K562 (cell line): ENCODE results near the gene PLXND1. TPM values are rescaled to one million over a fixed set of nuclear protein-coding genes. Genes with fewer than 3 reads are reported as not detected.
A peak's percentile ranks its signal among the peaks of the same experiment; 100 is the strongest.

ENCODE experiments used
- ATAC-seq: fragments of 200-7000 bp; cut with Tn5 transposase; 3 replicates; pipeline ENCODE4 v1.9.1; 2020; ENCODE audit warnings: moderate library complexity
- BruUV-seq: library from RNA; stranded (reverse); fragments of 400-500 nt; replicated peaks from 2 replicates; lab custom pipeline; 2021; lab: Mats Ljungman, UMichigan
- CTCF ChIA-PET: fragments of 300-600 bp; formaldehyde crosslinking; extraction: SDS; loops from one replicate; lab custom pipeline; 2021; ENCODE audit warnings: low intra/inter-chr PET ratio; lab: Yijun Ruan, JAX
- POLR2A ChIA-PET: fragments of 300-600, 350-650 bp; sonication (Branson Sonifier 250); formaldehyde crosslinking; extraction: SDS; loops from one replicate; lab custom pipeline; 2021; ENCODE audit warnings: antibody characterized with exemption, inconsistent platforms; lab: Yijun Ruan, JAX
- DNase-seq, 4 experiments: peaks; one replicate each; pipeline versions ENCODE4 v3.0.0 to v3.0.0-alpha.2; 2011 to 2018; ENCODE audit warnings: low spot score in 3 of 4, mixed read lengths in 3 of 4; ENCODE audit errors: extremely low read depth in 1 of 4
- FAIRE-seq: peaks from 2 replicates; lab custom pipeline; 2011; peaks lifted over from hg19 to GRCh38; lab: Jason Lieb, UNC
- H2AFZ ChIP-seq: 2 replicates; pipeline ENCODE4 v1.6.0; 2011; ENCODE audit warnings: low read depth, low read length, control low read depth, inconsistent platforms
- H3K27ac ChIP-seq: fragments of 200-600 bp; 3 replicates; pipeline ENCODE4 v1.8.0; 2011; ENCODE audit warnings: low read depth, mild to moderate bottlenecking, control low read depth, inconsistent platforms, low read length, moderate library complexity, mixed read lengths; ENCODE audit errors: extremely low read depth
- H3K27me3 ChIP-seq, 2 experiments: fragments of 300-600 bp in 1 of 2; 2 replicates in 1 of 2; 3 replicates in 1 of 2; pipeline versions ENCODE4 v1.6.0 to v1.8.0; 2011; ENCODE audit warnings: inconsistent platforms in 2 of 2, low read length in 2 of 2, mild to moderate bottlenecking in 1 of 2, mixed read lengths in 1 of 2, moderate library complexity in 1 of 2; ENCODE audit not compliant: control insufficient read depth in 2 of 2, insufficient read depth in 2 of 2
- H3K36me3 ChIP-seq: fragments of 300-600 bp; 3 replicates; pipeline ENCODE4 v1.8.0; 2011; ENCODE audit warnings: mild to moderate bottlenecking, low read length, inconsistent platforms; ENCODE audit not compliant: control insufficient read depth, insufficient read depth
- H3K4me1 ChIP-seq, 2 experiments: fragments of 200-600 bp in 1 of 2; replicated peaks in 1 of 2; 2 replicates in 1 of 2; 3 replicates in 1 of 2; pipeline versions ENCODE4 v1.5.1 to v1.8.0; 2011; ENCODE audit warnings: inconsistent platforms in 2 of 2, low read length in 2 of 2, mild to moderate bottlenecking in 1 of 2, mixed read lengths in 1 of 2, moderate library complexity in 1 of 2; ENCODE audit not compliant: control insufficient read depth in 2 of 2, insufficient read depth in 2 of 2
- H3K4me2 ChIP-seq: 2 replicates; pipeline ENCODE4 v1.6.1; 2011; ENCODE audit warnings: low read length, control low read depth, inconsistent platforms, mixed read lengths; ENCODE audit not compliant: insufficient read depth
- H3K4me3 ChIP-seq: fragments of 200-600 bp; sonication (generic), shearing (Covaris generic); 2 replicates; pipeline ENCODE4 v1.5.1; 2016; ENCODE audit warnings: control low read depth, inconsistent platforms
- H3K79me2 ChIP-seq: fragments of 200-600 bp; 3 replicates; pipeline ENCODE4 v1.8.0; 2011; ENCODE audit warnings: low read length, inconsistent platforms; ENCODE audit not compliant: control insufficient read depth, insufficient read depth
- H3K9ac ChIP-seq, 2 experiments: 2 replicates each; pipeline versions ENCODE4 v1.6.0 to v1.6.1; 2011; ENCODE audit warnings: low read depth in 2 of 2, low read length in 2 of 2, control low read depth in 1 of 2, inconsistent platforms in 1 of 2, mild to moderate bottlenecking in 1 of 2, mixed read lengths in 1 of 2; ENCODE audit not compliant: insufficient read depth in 1 of 2
- H3K9me1 ChIP-seq: one replicate; pipeline ENCODE4 v1.6.0; 2011; ENCODE audit warnings: inconsistent platforms, mild to moderate bottlenecking, low read length, moderate library complexity; ENCODE audit not compliant: control insufficient read depth, insufficient read depth
- H3K9me3 ChIP-seq: replicated peaks from 2 replicates; pipeline ENCODE4 v1.5.1; 2011; ENCODE audit warnings: low read depth, low read length, inconsistent platforms; ENCODE audit not compliant: control insufficient read depth, insufficient read depth
- H4K20me1 ChIP-seq: replicated peaks from 2 replicates; pipeline ENCODE4 v1.6.1; 2011; ENCODE audit warnings: low read length, inconsistent platforms, mixed read lengths; ENCODE audit not compliant: control insufficient read depth, insufficient read depth
- WGBS: fragments of 100-300 bp; shearing (Covaris generic); methylation state at CpG from one replicate; pipeline ENCODE4 v1.1.6; 2016; ENCODE audit warnings: low coverage, mixed read lengths; ENCODE audit not compliant: insufficient coverage; ENCODE audit errors: missing lambda C conversion rate; 5-methylcytosine and 5-hydroxymethylcytosine counted together
- in situ Hi-C: fragments of 300-500 bp; cut with MboI; formaldehyde crosslinking; loops from 4 replicates; pipeline ENCODE4 v1.15.0; 2018; ENCODE audit warnings: inconsistent platforms, mixed read lengths
- intact Hi-C: fragments of 100-400 bp; cut with micrococcal nuclease; formaldehyde crosslinking; loops from 2 replicates; pipeline ENCODE4 v1.14.2; 2022
- polyA plus RNA-seq, 8 experiments: library from polyadenylated mRNA; depleted of rRNA in 4 of 8; stranded (reverse) in 5 of 8; unstranded in 3 of 8; fragments of >200 nt; fragmentation: Nextera tagmentation in 2 of 8; fragmentation: Illumina TruSeq in 1 of 8; extraction: Ambion mirVana in 2 of 8; extraction: Trizol in 1 of 8; gene quantifications; 2 replicates each; pipeline versions ENCODE4 v1.2.1 to v1.2.3, GENCODE V29; 2011 to 2014; ENCODE audit warnings: inconsistent platforms in 1 of 8, missing spikeins in 1 of 8
- total RNA-seq, 7 experiments: library from RNA; depleted of rRNA in 6 of 7; stranded (reverse); fragments of >200 nt in 6 of 7; fragmentation: Illumina TruSeq in 2 of 7; extraction: Trizol in 2 of 7; gene quantifications; 2 replicates each; pipeline versions ENCODE4 v1.2.1 to v1.2.3, GENCODE V29; 2011 to 2021; ENCODE audit warnings: low replicate concordance in 1 of 7
- TF ChIP-seq, protein P1 (sequence below): sonication (generic); formaldehyde crosslinking; IDR thresholded peaks from 2 replicates; pipeline ENCODE4 v1.9.0; 2022; ENCODE audit warnings: mild to moderate bottlenecking, missing genetic modification reagents
- TF ChIP-seq, protein P2 (sequence below): fragments of 200-800 bp; sonication (Bioruptor generic); IDR thresholded peaks from 2 replicates; pipeline ENCODE4 v1.6.1; 2017; ENCODE audit warnings: missing genetic modification characterization, missing compliant biosample characterization

Gene PLXND1
- total and polyA plus RNA-seq, 9 of the 15 experiments (the other 6 are each of a cell fraction or from before 2014, with no cell fraction given) = 0.34 to 28.8 (median 14.0) TPM

DNA sequence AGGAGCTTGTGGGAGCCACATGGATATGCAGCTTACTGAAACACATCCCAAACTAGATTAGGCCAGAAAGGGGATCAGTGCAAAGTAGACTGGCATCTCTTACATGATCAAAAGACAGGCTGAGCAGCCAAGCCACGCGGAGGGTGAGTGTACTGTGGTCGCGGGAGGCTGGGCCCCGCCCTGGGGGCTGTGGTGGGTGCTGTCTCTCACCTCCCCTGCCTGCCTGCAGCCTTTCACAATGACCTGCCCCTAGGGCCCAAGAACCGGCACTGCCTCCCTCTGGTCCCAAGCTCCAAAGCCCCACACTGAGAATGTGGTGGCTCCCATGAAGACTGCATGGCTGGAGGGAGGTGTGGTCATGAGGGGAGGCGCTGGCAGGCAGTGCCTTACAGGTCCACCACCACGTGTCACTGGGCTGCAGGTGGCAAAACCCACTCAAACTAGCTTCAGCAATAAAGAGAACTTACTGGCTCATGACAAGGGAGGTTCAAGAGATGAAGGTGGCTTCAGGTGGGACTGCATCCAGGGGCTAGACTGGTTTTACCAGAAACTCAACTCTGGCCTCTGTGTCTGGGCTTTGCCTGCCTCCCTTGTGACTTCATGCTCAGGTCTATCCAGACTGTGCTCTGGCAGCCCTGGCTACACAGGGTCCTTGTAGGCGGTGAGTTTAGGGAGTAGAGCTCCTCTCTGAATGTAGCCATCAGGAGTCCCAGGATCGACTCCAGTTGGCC lies 27.4 kb upstream of the PLXND1 start:
- no peak for FAIRE-seq
- CTCF ChIA-PET = no interaction called here
- POLR2A ChIA-PET = interaction anchor here (0.7 to 1.0 kb wide), 2 partner anchors 37 to 38 kb away, joined by 3 read pairs; no protein-coding TSS in a partner anchor

More for the DNA sequence above, 27.4 kb upstream of the PLXND1 start:
- H3K4me3 ChIP-seq = no peak overlapping the region
- no peaks in the 10 kb centered on the region for H3K36me3 ChIP-seq
- H3K4me1 ChIP-seq = peaks cover 0 to 16% of the 10 kb centered on the region in 2 experiments; a peak in 2 of 5 replicates
- TF ChIP-seq, protein P1, sequence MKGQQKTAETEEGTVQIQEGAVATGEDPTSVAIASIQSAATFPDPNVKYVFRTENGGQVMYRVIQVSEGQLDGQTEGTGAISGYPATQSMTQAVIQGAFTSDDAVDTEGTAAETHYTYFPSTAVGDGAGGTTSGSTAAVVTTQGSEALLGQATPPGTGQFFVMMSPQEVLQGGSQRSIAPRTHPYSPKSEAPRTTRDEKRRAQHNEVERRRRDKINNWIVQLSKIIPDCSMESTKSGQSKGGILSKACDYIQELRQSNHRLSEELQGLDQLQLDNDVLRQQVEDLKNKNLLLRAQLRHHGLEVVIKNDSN (CRISPR knock-in tag) = peak; percentile 14; the same call in 1 of the 2 replicates
- TF ChIP-seq, protein P2, sequence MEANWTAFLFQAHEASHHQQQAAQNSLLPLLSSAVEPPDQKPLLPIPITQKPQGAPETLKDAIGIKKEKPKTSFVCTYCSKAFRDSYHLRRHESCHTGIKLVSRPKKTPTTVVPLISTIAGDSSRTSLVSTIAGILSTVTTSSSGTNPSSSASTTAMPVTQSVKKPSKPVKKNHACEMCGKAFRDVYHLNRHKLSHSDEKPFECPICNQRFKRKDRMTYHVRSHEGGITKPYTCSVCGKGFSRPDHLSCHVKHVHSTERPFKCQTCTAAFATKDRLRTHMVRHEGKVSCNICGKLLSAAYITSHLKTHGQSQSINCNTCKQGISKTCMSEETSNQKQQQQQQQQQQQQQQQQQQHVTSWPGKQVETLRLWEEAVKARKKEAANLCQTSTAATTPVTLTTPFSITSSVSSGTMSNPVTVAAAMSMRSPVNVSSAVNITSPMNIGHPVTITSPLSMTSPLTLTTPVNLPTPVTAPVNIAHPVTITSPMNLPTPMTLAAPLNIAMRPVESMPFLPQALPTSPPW (CRISPR knock-in tag) = no peak
- H2AFZ ChIP-seq = no peak overlapping the region
- WGBS = 50% methylated on average over 3 of the region's 10 CpGs
- H3K9me3 ChIP-seq = no peaks in the 10 kb centered on the region
- intact Hi-C loops (no loop called here), in situ Hi-C loops (no loop called here)
- H4K20me1 ChIP-seq = no peaks in the 10 kb centered on the region
- no peak overlapping the region for H3K27ac ChIP-seq
- peak; percentile 56; the same call in 2 of the 3 replicates for ATAC-seq
- BruUV-seq = no TSS peak
- H3K4me2 ChIP-seq = no peak overlapping the region
- no peaks in the 10 kb centered on the region for H3K79me2 ChIP-seq
- no peaks in the 10 kb centered on the region for H3K27me3 ChIP-seq
- H3K9me1 ChIP-seq = no peaks in the 10 kb centered on the region
- peak overlapping the region in 1 of 2 experiments; percentile 45; a peak in 1 of 4 replicates for H3K9ac ChIP-seq
- DNase-seq = no peak
